ENCODE measurements around the gene TMEM240. TPM values are rescaled to one million over a fixed set of nuclear protein-coding genes. Genes with fewer than 3 reads are reported as not detected.
A peak's percentile ranks its signal among the peaks of the same experiment; 100 is the strongest.

Gene TMEM240
- total and polyA plus RNA-seq, 2 donors (not counting 3 experiments of a cell fraction or from before 2014, with no cell fraction given), result 7.0 to 7.6 TPM

- CTCF ChIA-PET, result interaction anchor here (1.2 kb wide), 1 partner anchor 355 kb away, joined by 3 read pairs; no protein-coding TSS in a partner anchor
- TF ChIP-seq GATA2 (IDR thresholded peaks at IDR 0.05; ENCODE audit: insufficient read depth, insufficient read length, low read depth, low read length), result no peak
- TF ChIP-seq CTCF (IDR thresholded peaks at IDR 0.05; ENCODE audit: extremely low read depth in 1 of 2, insufficient read depth in 1 of 2, low read depth in 1 of 2, low read length in 2 of 2), result peak in 1 of 2 donors; percentile 31
- no peak for TF ChIP-seq POLR2AphosphoS5 (IDR thresholded peaks at IDR 0.05; ENCODE audit: insufficient read depth, low read depth, low read length)
- peaks cover 8% of the 10 kb centered on the region for H3K79me2 ChIP-seq (ENCODE audit: control insufficient read depth, insufficient read depth, low read length)
- dilution Hi-C loops (cut with MboI; ENCODE audit: extremely low pct_ligation_motif_present, low sequenced_read_pairs), result no loop called here
- no peaks in the 10 kb centered on the region for H3K27me3 ChIP-seq (ENCODE audit: control insufficient read depth in 2 of 2, insufficient read depth in 2 of 2, low read length in 2 of 2)
- H3K36me3 ChIP-seq (ENCODE audit: control insufficient read depth in 2 of 2, extremely low read depth in 1 of 2, insufficient read depth in 2 of 2, low read length in 2 of 2), result no peaks in the 10 kb centered on the region
- no peak overlapping the region for H3K9ac ChIP-seq (replicated peaks; ENCODE audit: extremely low read depth, insufficient read depth, low read length)
- no peak overlapping the region for H3K27ac ChIP-seq (ENCODE audit: insufficient read depth, low read depth, low read length)
- no peaks in the 10 kb centered on the region for H3K4me1 ChIP-seq (ENCODE audit: control insufficient read depth, extremely low read depth, insufficient read depth, low read length)
- no TSS peak for BruUV-seq (replicated peaks)
- H3K4me3 ChIP-seq (replicated peaks in 1 of 3; ENCODE audit: insufficient read depth in 1 of 3, low read depth in 1 of 3, low read length in 3 of 3), result no peak overlapping the region
- intact Hi-C loops (cut with micrococcal nuclease), result no loop called here
- FAIRE-seq, result no peak
- POLR2A ChIA-PET, result no interaction called here
- no peaks in the 10 kb centered on the region for H3K9me3 ChIP-seq (replicated peaks; ENCODE audit: control insufficient read depth, insufficient read depth, low read length)
- H2AFZ ChIP-seq (ENCODE audit: low read depth, low read length), result no peak overlapping the region
- H3K9me1 ChIP-seq (replicated peaks; ENCODE audit: control insufficient read depth, extremely low read depth, insufficient read depth, low read length), result no peaks in the 10 kb centered on the region
- no peaks in the 10 kb centered on the region for H4K20me1 ChIP-seq (replicated peaks; ENCODE audit: control insufficient read depth, extremely low read depth, insufficient read depth, low read length)
- no peak overlapping the region for H3K4me2 ChIP-seq (ENCODE audit: insufficient read depth, low read length)
- DNase-seq (ENCODE audit: low read depth, low spot score), result no peak
Measured at GRCh38 chr1:1550591-1551432, 10.4 kb upstream of the TMEM240 start.

- ChIA-PET POLR2A (no interaction called here), CTCF (interaction anchor here (1.2 kb wide), 1 partner anchor 356 kb away, joined by 3 read pairs; no protein-coding TSS in a partner anchor)
- no peaks in the 10 kb centered on the region for H3K27me3 ChIP-seq (ENCODE audit: control insufficient read depth in 2 of 2, insufficient read depth in 2 of 2, low read length in 2 of 2)
- H3K4me2 ChIP-seq (ENCODE audit: insufficient read depth, low read length), result no peak overlapping the region
- no peak overlapping the region for H3K4me3 ChIP-seq (replicated peaks in 1 of 3; ENCODE audit: insufficient read depth in 1 of 3, low read depth in 1 of 3, low read length in 3 of 3)
- no peak overlapping the region for H3K27ac ChIP-seq (ENCODE audit: insufficient read depth, low read depth, low read length)
- no peaks in the 10 kb centered on the region for H3K4me1 ChIP-seq (ENCODE audit: control insufficient read depth, extremely low read depth, insufficient read depth, low read length)
- intact Hi-C loops (cut with micrococcal nuclease) (no loop called here), dilution Hi-C loops (cut with MboI; ENCODE audit: extremely low pct_ligation_motif_present, low sequenced_read_pairs) (no loop called here)
- H4K20me1 ChIP-seq (replicated peaks; ENCODE audit: control insufficient read depth, extremely low read depth, insufficient read depth, low read length), result no peaks in the 10 kb centered on the region
- H3K9me1 ChIP-seq (replicated peaks; ENCODE audit: control insufficient read depth, extremely low read depth, insufficient read depth, low read length), result no peaks in the 10 kb centered on the region
- peaks cover 8% of the 10 kb centered on the region for H3K79me2 ChIP-seq (ENCODE audit: control insufficient read depth, insufficient read depth, low read length)
- H3K36me3 ChIP-seq (ENCODE audit: control insufficient read depth in 2 of 2, extremely low read depth in 1 of 2, insufficient read depth in 2 of 2, low read length in 2 of 2), result no peaks in the 10 kb centered on the region
- no peak overlapping the region for H3K9ac ChIP-seq (replicated peaks; ENCODE audit: extremely low read depth, insufficient read depth, low read length)
- DNase-seq (ENCODE audit: low read depth, low spot score) (no peak), FAIRE-seq (no peak)
- no peak overlapping the region for H2AFZ ChIP-seq (ENCODE audit: low read depth, low read length)
- no peaks in the 10 kb centered on the region for H3K9me3 ChIP-seq (replicated peaks; ENCODE audit: control insufficient read depth, insufficient read depth, low read length)
- no peak for TF ChIP-seq FOS (IDR thresholded peaks at IDR 0.05; ENCODE audit: borderline replicate concordance, insufficient read depth, low read length)
- TF ChIP-seq GATA2 (IDR thresholded peaks at IDR 0.05; ENCODE audit: insufficient read depth, insufficient read length, low read depth, low read length), result no peak
- no peak for TF ChIP-seq POLR2AphosphoS5 (IDR thresholded peaks at IDR 0.05; ENCODE audit: insufficient read depth, low read depth, low read length)
- TF ChIP-seq POLR2A (IDR thresholded peaks at IDR 0.05; ENCODE audit: low read depth, low read length), result no peak
- no peak for TF ChIP-seq MAX (IDR thresholded peaks at IDR 0.05; ENCODE audit: insufficient read depth, insufficient read length)
- no peak for TF ChIP-seq EZH2 (IDR thresholded peaks at IDR 0.05; ENCODE audit: borderline replicate concordance, low read depth, low read length, severe bottlenecking)
- no peak for TF ChIP-seq CTCF (IDR thresholded peaks at IDR 0.05; ENCODE audit: extremely low read depth in 1 of 2, insufficient read depth in 1 of 2, low read depth in 1 of 2, low read length in 2 of 2)
- TF ChIP-seq JUN (IDR thresholded peaks at IDR 0.05; ENCODE audit: borderline replicate concordance, insufficient read depth, insufficient read length, low read depth), result no peak
- TF ChIP-seq MYC (IDR thresholded peaks at IDR 0.05; ENCODE audit: low read depth, low read length), result no peak
- BruUV-seq (replicated peaks), result no TSS peak
Measured at GRCh38 chr1:1550087-1550486, 9.7 kb upstream of the TMEM240 start.
